ENCODE results near the gene PLEKHJ1.

DNA sequence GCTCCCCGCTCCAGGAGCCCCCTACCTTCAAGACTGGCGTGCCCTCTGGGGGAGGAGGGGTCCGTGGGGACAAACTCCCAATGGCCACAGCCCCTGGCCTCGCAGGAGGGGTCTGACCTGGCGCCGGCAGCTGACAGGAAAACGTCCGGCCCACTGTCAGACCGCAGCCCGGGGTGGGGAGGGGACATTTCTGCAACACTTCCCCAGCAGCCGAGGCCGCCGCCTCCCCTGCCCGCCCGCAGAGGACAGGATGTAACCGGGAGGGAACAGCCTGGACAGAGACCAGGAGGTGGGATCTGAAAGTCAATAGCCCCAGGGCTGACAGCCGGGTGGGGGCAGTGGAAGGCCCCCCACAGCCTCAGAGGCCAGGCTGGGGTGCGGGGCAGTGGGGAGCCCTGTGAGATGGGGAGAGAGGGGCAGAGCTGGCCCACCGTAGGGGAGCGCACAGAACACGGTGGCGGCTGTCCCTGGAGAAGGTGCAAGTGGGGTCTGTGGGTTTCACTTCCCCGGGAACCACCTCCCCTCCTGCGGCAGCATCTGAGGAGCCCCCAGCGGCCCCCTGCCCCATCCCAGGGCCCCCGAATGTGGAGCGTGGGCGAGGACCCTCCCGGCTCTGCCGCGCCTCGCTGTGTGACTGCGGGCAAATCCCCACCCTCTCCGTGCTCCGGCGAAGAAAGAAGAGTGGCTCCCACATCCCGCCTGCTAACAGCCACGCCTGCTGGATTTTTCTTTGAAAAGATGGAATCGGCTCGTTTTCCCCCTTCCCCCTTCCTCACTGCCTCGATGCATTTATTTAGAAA is 46.1 kb upstream of the PLEKHJ1 start, which contains the start of gene PEAK3:
- TF ChIP-seq CTCF (IDR thresholded peaks at IDR 0.05) (no peak), POLR2A (IDR thresholded peaks at IDR 0.05) (no peak), POLR2AphosphoS5 (IDR thresholded peaks at IDR 0.05) (no peak)
